Measurements from ENCODE around the gene PMIS2.

PMIS2 gene

GRCh38 chr19:35592226-35592625 lies 6.3 kb downstream of the PMIS2 start (continued):
- TF ChIP-seq, protein P1, sequence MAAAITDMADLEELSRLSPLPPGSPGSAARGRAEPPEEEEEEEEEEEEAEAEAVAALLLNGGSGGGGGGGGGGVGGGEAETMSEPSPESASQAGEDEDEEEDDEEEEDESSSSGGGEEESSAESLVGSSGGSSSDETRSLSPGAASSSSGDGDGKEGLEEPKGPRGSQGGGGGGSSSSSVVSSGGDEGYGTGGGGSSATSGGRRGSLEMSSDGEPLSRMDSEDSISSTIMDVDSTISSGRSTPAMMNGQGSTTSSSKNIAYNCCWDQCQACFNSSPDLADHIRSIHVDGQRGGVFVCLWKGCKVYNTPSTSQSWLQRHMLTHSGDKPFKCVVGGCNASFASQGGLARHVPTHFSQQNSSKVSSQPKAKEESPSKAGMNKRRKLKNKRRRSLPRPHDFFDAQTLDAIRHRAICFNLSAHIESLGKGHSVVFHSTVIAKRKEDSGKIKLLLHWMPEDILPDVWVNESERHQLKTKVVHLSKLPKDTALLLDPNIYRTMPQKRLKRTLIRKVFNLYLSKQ (tag by site-specific recombination; IDR thresholded peaks at IDR 0.05; ENCODE audit: borderline replicate concordance) = no peak
- no peak for TF ChIP-seq ZNF362 (tag by site-specific recombination; IDR thresholded peaks at IDR 0.05)
- TF ChIP-seq HOXD13 (CRISPR knock-in tag; IDR thresholded peaks at IDR 0.05; ENCODE audit: borderline replicate concordance) = no peak
- TF ChIP-seq ZNF175 (tag by site-specific recombination; IDR thresholded peaks at IDR 0.05) = no peak
- TF ChIP-seq ZNF837 (tag by site-specific recombination; IDR thresholded peaks at IDR 0.05) = no peak
- TF ChIP-seq ZNF433 (tag by site-specific recombination; IDR thresholded peaks at IDR 0.05; ENCODE audit: low read depth) = no peak
- no peak for TF ChIP-seq ZFP37 (tag by site-specific recombination; IDR thresholded peaks at IDR 0.05)
- TF ChIP-seq SCRT2 (tag by site-specific recombination; IDR thresholded peaks at IDR 0.05) = peak; percentile 39; the same call in 1 of the 2 replicates
- no peak for TF ChIP-seq SALL2 (tag by site-specific recombination; IDR thresholded peaks at IDR 0.05; ENCODE audit: borderline replicate concordance)
- no peak for TF ChIP-seq PRDM10 (tag by site-specific recombination; IDR thresholded peaks at IDR 0.05)
- no peak for TF ChIP-seq EGR2 (tag by site-specific recombination; IDR thresholded peaks at IDR 0.05; ENCODE audit: low read depth)
- 0 out of 2 replicates have a peak, but pooled peaks have one; percentile 34 for TF ChIP-seq CTCF (tag by site-specific recombination; IDR thresholded peaks at IDR 0.05)
- TF ChIP-seq ZFP3 (tag by site-specific recombination; IDR thresholded peaks at IDR 0.05; ENCODE audit: low read depth) = no peak
- TF ChIP-seq, protein P2, sequence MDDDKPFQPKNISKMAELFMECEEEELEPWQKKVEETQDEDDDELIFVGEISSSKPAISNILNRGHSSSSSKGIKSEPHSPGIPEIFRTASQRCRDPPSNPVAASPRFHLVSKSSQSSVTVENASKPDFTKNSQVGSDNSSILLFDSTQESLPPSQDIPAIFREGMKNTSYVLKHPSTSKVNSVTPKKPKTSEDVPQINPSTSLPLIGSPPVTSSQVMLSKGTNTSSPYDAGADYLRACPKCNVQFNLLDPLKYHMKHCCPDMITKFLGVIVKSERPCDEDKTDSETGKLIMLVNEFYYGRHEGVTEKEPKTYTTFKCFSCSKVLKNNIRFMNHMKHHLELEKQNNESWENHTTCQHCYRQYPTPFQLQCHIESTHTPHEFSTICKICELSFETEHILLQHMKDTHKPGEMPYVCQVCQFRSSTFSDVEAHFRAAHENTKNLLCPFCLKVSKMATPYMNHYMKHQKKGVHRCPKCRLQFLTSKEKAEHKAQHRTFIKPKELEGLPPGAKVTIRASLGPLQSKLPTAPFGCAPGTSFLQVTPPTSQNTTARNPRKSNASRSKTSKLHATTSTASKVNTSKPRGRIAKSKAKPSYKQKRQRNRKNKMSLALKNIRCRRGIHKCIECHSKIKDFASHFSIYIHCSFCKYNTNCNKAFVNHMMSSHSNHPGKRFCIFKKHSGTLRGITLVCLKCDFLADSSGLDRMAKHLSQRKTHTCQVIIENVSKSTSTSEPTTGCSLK (tag by site-specific recombination; IDR thresholded peaks at IDR 0.05) = no peak
- no peak for TF ChIP-seq TRIM28 (IDR thresholded peaks at IDR 0.05; ENCODE audit: borderline replicate concordance, low read length)
- TF ChIP-seq SCRT1 (tag by site-specific recombination; IDR thresholded peaks at IDR 0.05; ENCODE audit: borderline replicate concordance) = 0 out of 2 replicates have a peak, but pooled peaks have one; percentile 33
- no peak for TF ChIP-seq ZNF426 (tag by site-specific recombination; IDR thresholded peaks at IDR 0.05)
- TF ChIP-seq ZNF2 (tag by site-specific recombination; IDR thresholded peaks at IDR 0.05) = 0 out of 2 replicates have a peak, but pooled peaks have one; percentile 29
- no peak for TF ChIP-seq IKZF3 (tag by site-specific recombination; IDR thresholded peaks at IDR 0.05)
- 0 out of 2 replicates have a peak, but pooled peaks have one; percentile 19 for TF ChIP-seq ZEB2 (tag by site-specific recombination; IDR thresholded peaks at IDR 0.05)
- no peak for TF ChIP-seq ZNF571 (tag by site-specific recombination; IDR thresholded peaks at IDR 0.05)
- no peak; the same call in 1 of the 2 replicates for TF ChIP-seq ZSCAN30 (tag by site-specific recombination; IDR thresholded peaks at IDR 0.05)
- TF ChIP-seq, protein P3, sequence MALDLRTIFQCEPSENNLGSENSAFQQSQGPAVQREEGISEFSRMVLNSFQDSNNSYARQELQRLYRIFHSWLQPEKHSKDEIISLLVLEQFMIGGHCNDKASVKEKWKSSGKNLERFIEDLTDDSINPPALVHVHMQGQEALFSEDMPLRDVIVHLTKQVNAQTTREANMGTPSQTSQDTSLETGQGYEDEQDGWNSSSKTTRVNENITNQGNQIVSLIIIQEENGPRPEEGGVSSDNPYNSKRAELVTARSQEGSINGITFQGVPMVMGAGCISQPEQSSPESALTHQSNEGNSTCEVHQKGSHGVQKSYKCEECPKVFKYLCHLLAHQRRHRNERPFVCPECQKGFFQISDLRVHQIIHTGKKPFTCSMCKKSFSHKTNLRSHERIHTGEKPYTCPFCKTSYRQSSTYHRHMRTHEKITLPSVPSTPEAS (tag by site-specific recombination; IDR thresholded peaks at IDR 0.05) = no peak
- no peak for TF ChIP-seq ATF2 (tag by site-specific recombination; IDR thresholded peaks at IDR 0.05; ENCODE audit: low read depth)
- no peak for TF ChIP-seq ZSCAN5A (tag by site-specific recombination; IDR thresholded peaks at IDR 0.05)
- no peak for TF ChIP-seq ZNF311 (tag by site-specific recombination; IDR thresholded peaks at IDR 0.05; ENCODE audit: borderline replicate concordance)
